Neuron (in vitro differentiated cells): ENCODE data around the gene PIAS4.

Experiments
- H2AFZ ChIP-seq: one replicate; pipeline ENCODE4 v1.6.1; 2013; ENCODE audit warnings: low read depth, mild to moderate bottlenecking, inconsistent platforms, low read length, moderate library complexity
- H3K27me3 ChIP-seq: one replicate; pipeline ENCODE4 v1.6.1; 2013; ENCODE audit warnings: low read length; ENCODE audit not compliant: insufficient read depth
- H3K36me3 ChIP-seq: one replicate; pipeline ENCODE4 v1.6.1; 2013; ENCODE audit warnings: low read length; ENCODE audit not compliant: insufficient read depth
- H3K4me1 ChIP-seq: one replicate; pipeline ENCODE4 v1.6.1; 2013; ENCODE audit warnings: low read length; ENCODE audit not compliant: insufficient read depth
- H3K4me3 ChIP-seq: 2 replicates; pipeline ENCODE4 v1.5.1; 2013; ENCODE audit warnings: mild to moderate bottlenecking, low read length, moderate library complexity
- H3K9me3 ChIP-seq: one replicate; pipeline ENCODE4 v1.6.1; 2013; ENCODE audit warnings: low read length

PIAS4 gene

DNA sequence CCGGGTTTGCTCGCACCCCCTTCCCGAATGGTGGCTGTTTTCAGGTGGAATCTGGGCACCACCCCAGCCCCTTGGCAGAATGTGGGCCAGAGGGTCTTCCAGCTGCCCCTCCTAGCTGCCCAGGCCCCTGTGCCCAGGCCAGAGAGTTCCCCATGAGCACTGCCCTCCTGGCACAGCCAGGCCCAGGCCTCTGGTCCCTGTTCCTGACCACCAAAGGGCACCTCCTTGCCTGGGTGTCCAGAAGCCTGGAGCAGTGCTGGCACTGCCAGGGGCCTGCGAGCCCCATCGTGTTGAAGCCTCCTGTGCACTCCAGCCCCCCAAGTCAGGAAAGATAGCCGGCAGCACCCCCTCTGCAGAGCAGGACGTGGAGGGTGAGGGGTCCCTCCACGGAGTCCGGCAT lies 23.4 kb downstream of the PIAS4 start:
- no peaks in the 10 kb centered on the region for H3K4me1 ChIP-seq
- peaks cover 5% of the 10 kb centered on the region for H3K9me3 ChIP-seq
- peaks cover 67% of the 10 kb centered on the region for H3K36me3 ChIP-seq
- H3K27me3 ChIP-seq: no peaks in the 10 kb centered on the region
- H3K4me3 ChIP-seq: no peak overlapping the region
- H2AFZ ChIP-seq: no peak overlapping the region

DNA sequence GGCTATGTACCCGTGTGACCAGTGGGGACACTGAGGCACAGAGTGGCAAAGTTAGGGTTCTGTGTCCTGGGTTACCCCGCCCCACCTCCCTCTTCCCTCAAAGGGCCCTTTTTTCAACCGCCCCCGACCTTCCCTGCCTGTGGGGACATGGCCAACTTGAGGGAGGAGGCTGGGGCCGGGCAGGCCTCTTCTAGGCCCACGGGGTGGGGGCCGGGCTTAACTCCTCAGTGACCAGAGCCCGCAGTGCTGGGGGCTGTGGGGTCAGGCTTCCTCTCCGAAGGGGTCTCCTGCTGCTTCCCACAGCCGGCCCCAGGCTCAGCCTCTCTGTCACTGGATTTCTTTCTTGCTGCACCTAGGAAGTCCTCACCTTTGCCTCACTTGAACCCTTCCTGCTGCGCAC lies 23.9 kb downstream of the PIAS4 start:
- H2AFZ ChIP-seq: no peak overlapping the region
- H3K4me1 ChIP-seq: no peaks in the 10 kb centered on the region
- H3K27me3 ChIP-seq: no peaks in the 10 kb centered on the region
- no peak overlapping the region for H3K4me3 ChIP-seq
- H3K36me3 ChIP-seq: peaks cover 72% of the 10 kb centered on the region
- H3K9me3 ChIP-seq: peaks cover 5% of the 10 kb centered on the region

DNA sequence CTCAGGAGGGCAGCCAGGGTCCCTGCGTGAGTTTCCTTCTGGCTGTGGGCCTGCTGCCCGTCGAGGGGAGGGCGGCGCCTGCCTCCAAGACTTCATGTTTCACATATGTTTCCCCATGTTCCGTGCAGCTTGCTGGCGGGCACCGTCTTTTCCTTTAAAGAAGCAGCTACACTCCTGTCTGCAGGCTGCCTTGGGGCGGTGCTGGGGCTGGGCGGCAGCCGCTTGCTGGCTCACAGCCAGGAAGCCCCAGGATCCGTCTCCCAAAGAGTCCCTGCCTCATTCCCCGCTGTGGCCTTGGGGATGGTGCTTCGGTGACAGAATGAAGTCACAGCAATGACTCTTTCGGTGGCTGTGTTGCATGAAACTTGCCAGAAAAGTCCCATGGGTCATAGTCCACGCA lies 24.9 kb downstream of the PIAS4 start:
- H3K36me3 ChIP-seq: peaks cover 76% of the 10 kb centered on the region

DNA sequence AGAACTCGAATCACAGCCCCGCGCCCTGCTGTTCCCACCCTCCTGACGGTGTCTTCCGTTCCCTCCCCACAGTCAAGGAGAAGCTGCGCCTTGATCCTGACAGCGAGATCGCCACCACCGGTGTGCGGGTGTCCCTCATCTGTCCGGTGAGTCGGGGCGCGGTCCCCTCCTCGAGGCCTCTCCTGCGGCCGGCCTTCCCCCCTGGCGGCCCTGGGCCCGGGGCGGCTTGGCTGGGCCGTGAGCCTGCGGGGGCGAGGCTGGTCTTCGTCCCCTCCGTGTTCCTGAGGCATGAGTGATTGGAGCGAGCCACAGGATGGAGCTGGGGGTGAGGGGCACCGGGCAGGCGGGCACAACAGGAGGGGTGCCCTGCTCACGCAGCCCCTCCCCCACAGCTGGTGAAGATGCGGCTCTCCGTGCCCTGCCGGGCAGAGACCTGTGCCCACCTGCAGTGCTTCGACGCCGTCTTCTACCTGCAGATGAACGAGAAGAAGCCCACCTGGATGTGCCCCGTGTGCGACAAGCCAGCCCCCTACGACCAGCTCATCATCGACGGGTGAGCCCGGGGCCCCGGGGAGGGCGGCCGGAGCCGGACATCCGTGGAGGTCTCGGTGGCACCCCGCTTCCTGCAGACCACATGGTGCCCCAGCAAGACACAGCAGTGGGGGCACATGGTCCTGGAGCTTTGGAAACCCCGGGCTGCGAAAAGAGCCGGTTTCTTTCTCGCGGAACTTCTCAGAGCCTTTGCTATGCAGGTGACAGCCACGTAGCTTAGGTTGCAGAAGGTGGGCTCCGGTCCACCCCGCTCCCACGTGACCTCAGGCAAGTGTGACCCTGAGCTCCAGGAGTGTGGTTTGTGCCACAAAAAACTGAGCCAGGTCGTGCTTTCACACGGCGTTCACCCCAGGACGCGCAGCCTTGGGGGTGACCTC lies 25.8 kb downstream of the PIAS4 start:
- H2AFZ ChIP-seq: no peak overlapping the region
- peaks cover 79% of the 10 kb centered on the region for H3K36me3 ChIP-seq
- peaks cover 5% of the 10 kb centered on the region for H3K9me3 ChIP-seq
- no peaks in the 10 kb centered on the region for H3K4me1 ChIP-seq
- no peaks in the 10 kb centered on the region for H3K27me3 ChIP-seq
- no peak overlapping the region for H3K4me3 ChIP-seq

More for the DNA sequence above, 24.9 kb downstream of the PIAS4 start:
- peaks cover 5% of the 10 kb centered on the region for H3K9me3 ChIP-seq
- H2AFZ ChIP-seq: no peak overlapping the region
- H3K4me1 ChIP-seq: no peaks in the 10 kb centered on the region
- H3K4me3 ChIP-seq: no peak overlapping the region
- no peaks in the 10 kb centered on the region for H3K27me3 ChIP-seq

DNA sequence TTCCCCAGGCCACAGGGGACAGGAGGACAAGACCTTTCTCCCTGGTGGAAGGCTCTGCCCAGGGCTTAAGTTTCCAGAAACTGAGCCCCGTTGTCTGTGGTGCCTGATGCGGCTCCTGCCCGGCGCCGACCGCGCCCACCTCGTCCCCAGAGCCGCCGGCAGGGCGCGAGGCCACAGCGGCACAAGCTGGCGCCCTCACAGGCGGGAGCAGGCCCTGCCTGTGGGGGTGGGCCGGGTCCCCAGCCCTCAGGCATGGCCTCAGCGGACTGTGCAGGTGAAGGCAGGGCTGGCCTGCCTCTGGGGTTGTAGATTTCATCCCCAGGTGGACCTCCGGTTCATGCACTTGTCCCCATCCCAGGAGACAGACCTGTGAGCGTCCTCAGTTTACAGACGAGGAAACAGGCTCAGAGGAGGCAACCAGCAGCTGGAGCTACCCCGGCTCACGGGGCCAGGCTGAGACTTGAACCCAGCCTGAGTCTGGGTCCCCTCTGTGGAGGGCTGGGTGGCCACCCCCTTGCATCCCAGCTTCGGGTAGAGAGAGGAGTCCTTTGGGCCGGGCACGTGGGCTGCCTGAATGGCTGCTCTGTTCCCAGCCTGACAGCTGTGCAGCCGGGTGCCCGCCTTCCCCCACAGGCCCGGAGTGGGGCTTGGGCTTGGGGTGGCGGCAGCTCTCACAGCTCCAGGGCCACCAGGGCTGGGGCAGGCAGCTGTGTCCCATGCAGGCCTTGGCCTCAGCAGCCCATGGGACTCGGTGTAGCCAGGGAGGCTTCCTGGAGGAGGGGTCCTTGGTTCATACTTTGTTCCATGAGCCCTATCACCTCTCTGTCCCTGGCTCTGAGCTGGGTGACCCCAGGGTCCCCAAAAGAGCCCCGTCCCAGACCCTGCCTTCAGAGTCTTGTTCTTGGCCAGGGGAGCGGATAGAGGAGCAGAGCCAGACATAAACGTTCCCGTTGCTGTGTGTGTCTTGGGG lies 26.8 kb downstream of the PIAS4 start:
- Histone ChIP-seq H3K36me3 (peaks cover 72% of the 10 kb centered on the region), H3K9me3 (peaks cover 5% of the 10 kb centered on the region)

DNA sequence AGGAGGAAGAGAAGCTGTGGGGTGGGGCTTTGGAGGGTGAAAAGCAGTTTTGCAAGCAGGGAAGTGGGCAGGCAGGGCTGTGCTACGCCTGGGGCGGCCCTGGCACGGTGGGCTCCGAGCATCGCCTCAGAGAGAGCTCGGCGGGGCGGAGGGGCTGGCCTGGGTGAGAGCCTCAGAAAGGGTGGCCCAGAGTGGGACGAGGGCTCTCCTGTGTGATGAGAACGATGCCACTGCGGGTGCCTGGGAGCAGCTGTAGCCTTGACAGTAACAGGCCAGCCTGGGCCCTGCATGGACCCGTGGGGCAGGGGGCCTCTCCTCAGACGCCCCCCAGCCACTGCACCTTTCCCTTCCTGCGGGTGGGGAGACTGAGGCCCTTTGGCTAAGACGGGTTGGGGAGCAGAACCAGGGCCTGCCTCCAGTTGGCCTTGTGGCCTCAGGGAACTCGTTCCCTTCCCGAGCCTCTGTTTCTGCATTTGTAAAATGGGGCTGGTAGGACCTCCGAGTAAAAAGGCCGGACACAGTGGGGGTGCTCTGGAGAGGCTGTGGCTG lies 27.6 kb downstream of the PIAS4 start:
- Histone ChIP-seq H3K4me1 (no peaks in the 10 kb centered on the region), H3K9me3 (peaks cover 5% of the 10 kb centered on the region), H3K36me3 (peaks cover 72% of the 10 kb centered on the region), H3K27me3 (no peaks in the 10 kb centered on the region), H3K4me3 (no peak overlapping the region), H2AFZ (no peak overlapping the region)

More for the DNA sequence above, 26.8 kb downstream of the PIAS4 start:
- Histone ChIP-seq H3K4me1 (no peaks in the 10 kb centered on the region), H3K27me3 (no peaks in the 10 kb centered on the region), H2AFZ (no peak overlapping the region), H3K4me3 (no peak overlapping the region)

DNA sequence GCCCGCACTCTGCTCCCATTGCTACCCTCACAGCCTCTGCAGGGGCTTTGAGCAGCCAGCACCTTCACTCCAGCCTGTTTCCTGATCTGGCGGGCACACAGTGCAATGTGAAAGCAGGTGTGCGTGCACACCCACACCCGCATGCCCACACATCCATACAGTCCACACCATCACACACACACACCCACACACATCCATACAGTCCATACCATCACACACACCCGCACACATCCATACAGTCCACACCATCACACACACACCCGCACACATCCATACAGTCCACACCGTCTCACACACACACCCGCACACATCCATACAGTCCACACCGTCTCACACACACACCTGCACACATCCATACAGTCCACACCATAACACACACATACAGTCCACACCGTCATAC lies 28.0 kb downstream of the PIAS4 start:
- H2AFZ ChIP-seq: no peak overlapping the region
- H3K4me3 ChIP-seq: no peak overlapping the region
- no peaks in the 10 kb centered on the region for H3K27me3 ChIP-seq
- peaks cover 5% of the 10 kb centered on the region for H3K9me3 ChIP-seq
- H3K36me3 ChIP-seq: peaks cover 75% of the 10 kb centered on the region
- H3K4me1 ChIP-seq: no peaks in the 10 kb centered on the region

DNA sequence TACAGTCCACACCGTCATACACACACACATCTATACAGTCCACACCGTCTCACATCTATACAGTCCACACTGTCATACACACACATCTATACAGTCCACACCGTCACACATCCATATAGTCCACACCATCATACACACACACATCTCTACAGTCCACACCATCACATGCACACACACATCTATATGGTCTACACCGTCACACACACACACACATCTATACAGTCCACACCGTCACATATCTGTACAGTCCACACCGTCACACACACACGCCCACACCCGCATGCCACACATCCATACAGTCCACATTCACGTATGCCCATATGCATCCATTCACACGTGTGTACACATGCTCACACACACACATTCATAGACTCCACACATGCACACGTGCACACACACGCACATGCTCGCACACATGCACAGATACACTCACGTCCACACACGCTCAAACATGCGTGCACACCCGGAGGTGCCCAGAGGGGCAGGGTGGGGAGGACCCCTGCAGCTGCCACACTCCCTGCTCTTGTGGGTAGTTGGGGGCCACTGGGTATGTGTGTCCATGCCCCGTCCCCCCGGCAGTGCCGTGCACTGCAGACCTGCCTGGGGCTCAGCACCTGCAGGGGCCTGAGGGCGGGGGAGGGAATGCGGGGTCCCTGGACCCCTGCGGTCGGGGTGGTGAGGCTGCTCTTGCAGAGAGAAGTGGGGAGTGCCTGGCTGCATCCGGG lies 29.2 kb downstream of the PIAS4 start:
- Histone ChIP-seq H3K4me1 (no peaks in the 10 kb centered on the region), H3K36me3 (peaks cover 64% of the 10 kb centered on the region), H2AFZ (no peak overlapping the region), H3K9me3 (peaks cover 5% of the 10 kb centered on the region), H3K27me3 (no peaks in the 10 kb centered on the region), H3K4me3 (no peak overlapping the region)

DNA sequence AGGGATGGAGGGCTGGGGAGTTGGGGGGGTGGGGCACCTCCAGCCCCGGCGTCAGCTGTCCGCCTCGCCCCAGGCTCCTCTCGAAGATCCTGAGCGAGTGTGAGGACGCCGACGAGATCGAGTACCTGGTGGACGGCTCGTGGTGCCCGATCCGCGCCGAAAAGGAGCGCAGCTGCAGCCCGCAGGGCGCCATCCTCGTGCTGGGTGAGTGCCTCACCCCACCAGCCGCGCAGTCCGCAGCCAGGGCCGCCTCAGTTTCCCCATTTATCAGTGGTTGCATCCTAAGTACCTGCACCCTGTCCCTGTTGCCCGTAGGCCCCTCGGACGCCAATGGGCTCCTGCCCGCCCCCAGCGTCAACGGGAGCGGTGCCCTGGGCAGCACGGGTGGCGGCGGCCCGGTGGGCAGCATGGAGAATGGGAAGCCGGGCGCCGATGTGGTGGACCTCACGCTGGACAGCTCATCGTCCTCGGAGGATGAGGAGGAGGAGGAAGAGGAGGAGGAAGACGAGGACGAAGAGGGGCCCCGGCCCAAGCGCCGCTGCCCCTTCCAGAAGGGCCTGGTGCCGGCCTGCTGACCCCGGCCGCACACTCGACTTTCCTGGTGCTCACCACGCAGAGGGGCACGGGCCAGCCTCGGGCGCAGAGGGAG lies 29.9 kb downstream of the PIAS4 start:
- peaks cover 5% of the 10 kb centered on the region for H3K9me3 ChIP-seq
- no peak overlapping the region for H2AFZ ChIP-seq
- H3K36me3 ChIP-seq: peaks cover 57% of the 10 kb centered on the region
- H3K4me1 ChIP-seq: no peaks in the 10 kb centered on the region
- no peaks in the 10 kb centered on the region for H3K27me3 ChIP-seq
- no peak overlapping the region for H3K4me3 ChIP-seq

DNA sequence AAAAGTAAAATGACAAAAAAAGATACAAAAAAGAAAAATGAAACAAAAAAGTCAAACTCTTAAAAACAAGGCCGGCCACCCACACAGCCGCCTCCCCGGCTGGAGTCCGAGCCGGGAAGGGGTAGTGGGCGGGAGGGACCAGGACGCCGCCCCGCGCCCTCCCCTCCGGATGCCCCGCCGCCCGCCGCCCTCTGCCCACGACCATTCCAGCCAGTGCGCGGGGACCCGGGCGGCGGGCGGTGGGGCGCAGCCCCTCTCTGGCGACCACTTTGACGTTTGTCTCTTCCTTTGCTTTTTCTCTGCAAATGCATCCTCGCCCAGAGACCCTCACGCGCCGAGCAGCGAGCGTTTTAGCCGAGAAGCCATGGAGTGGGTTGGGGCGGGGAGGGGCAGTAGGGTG lies 30.5 kb downstream of the PIAS4 start:
- Histone ChIP-seq H3K4me1 (no peaks in the 10 kb centered on the region), H3K4me3 (no peak overlapping the region), H3K9me3 (peaks cover 5% of the 10 kb centered on the region), H3K36me3 (peaks cover 51% of the 10 kb centered on the region), H2AFZ (no peak overlapping the region), H3K27me3 (no peaks in the 10 kb centered on the region)

DNA sequence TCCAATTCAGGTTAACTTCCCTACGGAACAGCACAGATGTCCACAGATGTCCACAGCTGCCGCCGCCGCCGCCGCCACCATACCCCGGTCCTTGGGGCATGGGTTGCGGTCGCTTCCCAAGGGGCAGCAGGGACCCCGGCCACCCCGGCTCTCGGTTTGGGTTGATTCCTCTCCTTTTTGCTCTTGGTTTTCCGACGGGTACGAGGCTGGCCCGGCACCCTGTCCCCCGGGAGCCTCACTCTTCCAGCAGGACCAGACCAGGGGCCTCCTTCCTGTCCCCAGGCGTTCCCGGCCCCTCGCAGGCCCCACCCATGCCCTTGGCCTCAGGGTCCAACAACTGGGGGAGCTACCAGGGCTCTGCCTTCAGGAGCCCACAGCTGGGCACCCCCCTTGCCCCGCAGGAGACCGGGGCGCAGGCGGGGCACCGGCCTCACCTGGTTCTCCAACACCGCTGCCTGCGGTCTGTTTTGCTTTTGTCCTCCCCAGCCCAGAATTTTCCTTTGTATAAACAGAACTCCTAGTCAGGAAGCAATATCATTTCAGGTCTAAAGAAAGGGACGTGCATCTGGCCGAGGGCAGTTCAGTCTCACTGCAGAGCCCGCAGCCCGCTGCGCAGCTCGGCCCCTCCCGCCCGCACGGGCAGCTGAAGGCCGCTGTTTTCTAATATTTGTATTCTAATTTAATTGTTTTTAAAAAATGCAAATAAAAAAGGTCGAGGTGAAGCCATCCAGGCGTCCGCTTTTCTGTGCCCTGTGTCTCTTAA lies 31.3 kb downstream of the PIAS4 start:
- Histone ChIP-seq H3K4me3 (no peak overlapping the region), H3K4me1 (no peaks in the 10 kb centered on the region), H2AFZ (no peak overlapping the region), H3K36me3 (peaks cover 43% of the 10 kb centered on the region), H3K9me3 (peaks cover 5% of the 10 kb centered on the region), H3K27me3 (no peaks in the 10 kb centered on the region)
